A549 (cell line): ENCODE data around the gene PCDHGB7.

Source experiments
- CBX8 ChIP-seq: fragments of 200-600 bp; sonication (generic); IDR thresholded peaks from 2 replicates; pipeline ENCODE4 v1.6.1; 2016
- CEBPB ChIP-seq, 2 experiments: fragments of >200 bp in 1 of 2; sonication (Bioruptor Twin) in 1 of 2; formaldehyde crosslinking in 1 of 2; IDR thresholded peaks; 2 replicates each; pipeline ENCODE4 v1.6.1; 2012 to 2016
- CHD4 ChIP-seq: fragments of 200-600 bp; sonication (generic); IDR thresholded peaks from 2 replicates; pipeline ENCODE4 v1.6.1; 2016; ENCODE audit warnings: antibody characterized with exemption, mild to moderate bottlenecking, borderline replicate concordance
- CTCF ChIP-seq: fragments of >200 bp; sonication (Bioruptor Twin); formaldehyde crosslinking; IDR thresholded peaks from 3 replicates; pipeline ENCODE4 v1.5.1; 2016
- EP300 ChIP-seq, 2 experiments: fragments of >200 bp; sonication (Bioruptor Twin); formaldehyde crosslinking; IDR thresholded peaks; 2 replicates in 1 of 2; 3 replicates in 1 of 2; pipeline ENCODE4 v1.6.1; 2016 to 2017
- ESRRA ChIP-seq: fragments of 150-350 bp; IDR thresholded peaks from 2 replicates; pipeline ENCODE4 v1.6.1; 2014; ENCODE audit warnings: mild to moderate bottlenecking, low read length, borderline replicate concordance
- HOXA7 ChIP-seq: fragments of 250-450 bp; sonication (Bioruptor Pico); IDR thresholded peaks from 2 replicates; pipeline ENCODE4 v1.5.0; 2020; ENCODE audit warnings: mild to moderate bottlenecking, moderate library complexity
- JUN ChIP-seq, 2 experiments: fragments of >200 bp; sonication (Bioruptor Twin); formaldehyde crosslinking; IDR thresholded peaks; 2 replicates in 1 of 2; 3 replicates in 1 of 2; pipeline ENCODE4 v1.6.1; 2016 to 2017
- MAZ ChIP-seq: fragments of 150-350 bp; IDR thresholded peaks from 2 replicates; pipeline ENCODE4 v1.6.1; 2014; ENCODE audit warnings: antibody characterized with exemption, low read depth, low read length, borderline replicate concordance
- PBX3 ChIP-seq: IDR thresholded peaks from 2 replicates; pipeline ENCODE4 v1.6.1; 2012
- POLR2A ChIP-seq: IDR thresholded peaks from 2 replicates; pipeline ENCODE4 v1.6.1; 2012; ENCODE audit warnings: mild to moderate bottlenecking, low read length
- RAD21 ChIP-seq, 2 experiments: fragments of >200 bp in 1 of 2; sonication (Bioruptor Twin) in 1 of 2; formaldehyde crosslinking in 1 of 2; IDR thresholded peaks in 1 of 2; conservative IDR thresholded peaks in 1 of 2; 2 replicates in 1 of 2; 3 replicates in 1 of 2; pipeline ENCODE4 v1.6.1; 2012 to 2018; ENCODE audit warnings: inconsistent platforms in 1 of 2
- REST ChIP-seq: fragments of 200-600 bp; sonication (generic); IDR thresholded peaks from 2 replicates; pipeline ENCODE4 v1.6.1; 2016; ENCODE audit warnings: antibody characterized with exemption, mild to moderate bottlenecking, moderate library complexity
- RNF2 ChIP-seq: fragments of 200-600 bp; sonication (generic); IDR thresholded peaks from 2 replicates; pipeline ENCODE4 v1.6.1; 2016; ENCODE audit warnings: low read depth, mild to moderate bottlenecking, antibody characterized with exemption, moderate library complexity, borderline replicate concordance

- TF ChIP-seq POLR2A (no peak), PBX3 (no peak), CTCF (no peak), EP300 (IDR thresholded peaks at IDR 0.05) (no peak), RAD21 (conservative IDR thresholded peaks at IDR 0.05 in 1 of 2, IDR thresholded peaks at IDR 0.05 in 1 of 2) (no peak), REST (no peak), CEBPB (IDR thresholded peaks at IDR 0.05) (no peak), MAZ (no peak), HOXA7 (no peak), RNF2 (no peak), JUN (IDR thresholded peaks at IDR 0.05) (no peak), ESRRA (no peak), CBX8 (no peak), CHD4 (no peak)
These were observed 16.5 kb downstream of the PCDHGB7 start for GRCh38 chr5:141434006-141434405.
